Smooth muscle cell (in vitro differentiated cells): ENCODE results near the gene SBNO2. TPM values are rescaled to one million over a fixed set of nuclear protein-coding genes. Genes with fewer than 3 reads are reported as not detected.

ENCODE experiments used
- DNase-seq: peaks from one replicate; lab custom pipeline; 2025; ENCODE audit not compliant: unreplicated experiment; lab: John Stamatoyannopoulos, UW
- H2AFZ ChIP-seq: fragments of 200-600 bp; sonication (generic); 2 replicates; pipeline ENCODE4 v1.6.0; 2016; ENCODE audit warnings: antibody characterized with exemption, low read depth, mild to moderate bottlenecking
- H3F3A ChIP-seq: fragments of 200-600 bp; sonication (generic); 2 replicates; pipeline ENCODE4 v1.6.0; 2017; ENCODE audit warnings: antibody characterized with exemption, low read depth
- H3K27ac ChIP-seq: fragments of 200-600 bp; sonication (generic); 2 replicates; pipeline ENCODE4 v1.5.1; 2016; ENCODE audit warnings: low read depth, mild to moderate bottlenecking
- H3K27me3 ChIP-seq: fragments of 200-600 bp; sonication (generic); 2 replicates; pipeline ENCODE4 v1.6.1; 2016; ENCODE audit warnings: low read depth, mild to moderate bottlenecking
- H3K36me3 ChIP-seq: fragments of 200-600 bp; sonication (generic); 2 replicates; pipeline ENCODE4 v1.5.1; 2016; ENCODE audit warnings: low read depth
- H3K4me1 ChIP-seq: fragments of 200-600 bp; sonication (generic); 2 replicates; pipeline ENCODE4 v1.5.1; 2016; ENCODE audit warnings: low read depth
- H3K4me2 ChIP-seq: fragments of 200-600 bp; sonication (generic); 2 replicates; pipeline ENCODE4 v1.6.0; 2016; ENCODE audit warnings: mild to moderate bottlenecking
- H3K4me3 ChIP-seq: fragments of 200-600 bp; sonication (generic); 2 replicates; pipeline ENCODE4 v1.5.1; 2016; ENCODE audit warnings: mild to moderate bottlenecking
- H3K79me2 ChIP-seq: fragments of 200-600 bp; sonication (generic); 2 replicates; pipeline ENCODE4 v1.6.0; 2016; ENCODE audit warnings: low read depth, mild to moderate bottlenecking
- H3K9ac ChIP-seq: fragments of 200-600 bp; sonication (generic); 2 replicates; pipeline ENCODE4 v1.6.0; 2016; ENCODE audit warnings: low read depth
- H3K9me3 ChIP-seq: fragments of 200-600 bp; sonication (generic); replicated peaks from 2 replicates; pipeline ENCODE4 v1.5.1; 2016; ENCODE audit warnings: low read depth
- H4K20me1 ChIP-seq: fragments of 200-600 bp; sonication (generic); 2 replicates; pipeline ENCODE4 v1.6.0; 2016; ENCODE audit warnings: low read depth
- WGBS: methylation state at CpG from one replicate; pipeline ENCODE4 v1.1.7; 2016; ENCODE audit warnings: low lambda C conversion rate; 5-methylcytosine and 5-hydroxymethylcytosine counted together
- polyA plus RNA-seq: library from polyadenylated mRNA; unstranded; fragments of >200 nt; fragmentation: Nextera tagmentation; extraction: Ambion mirVana; gene quantifications from 2 replicates; pipeline ENCODE4 v1.2.1, GENCODE V29; 2016
- total RNA-seq: library from RNA; depleted of rRNA; stranded (reverse); fragments of >200 nt; gene quantifications from 2 replicates; pipeline ENCODE4 v1.2.3, GENCODE V29; 2014
- TF ChIP-seq, protein P1 (sequence below): fragments of 200-600 bp; sonication (generic); IDR thresholded peaks from 2 replicates; pipeline ENCODE4 v1.5.1; 2017; ENCODE audit warnings: borderline replicate concordance, mild to moderate bottlenecking, antibody characterized with exemption; ENCODE audit not compliant: insufficient read depth, poor library complexity, severe bottlenecking

The SBNO2 gene
- total and polyA plus RNA-seq, 2 experiments from 2014 or later, result 16.4 to 17.6 TPM

DNA sequence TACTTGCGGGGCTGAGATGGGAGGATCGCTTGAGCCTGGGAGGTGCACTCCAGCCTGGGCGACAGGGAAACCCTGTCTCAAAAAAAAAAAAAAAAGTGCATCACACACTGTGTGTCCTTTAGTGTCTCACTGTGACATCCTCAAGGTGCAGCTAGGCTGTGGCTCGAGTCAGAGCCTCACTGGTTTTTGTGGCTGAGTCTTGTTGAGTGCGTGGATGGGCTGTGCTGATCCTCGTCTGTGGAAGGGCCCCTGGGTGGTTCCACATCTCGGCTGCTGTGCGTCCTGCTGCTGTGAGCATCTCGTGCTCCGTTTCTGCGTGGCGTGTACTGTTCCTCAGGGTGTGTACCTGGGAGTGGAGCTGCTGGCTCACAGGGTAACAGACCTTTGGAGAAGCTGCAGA is 42.7 kb upstream of the SBNO2 start:
- H2AFZ ChIP-seq, result no peak overlapping the region
- H3K9me3 ChIP-seq, result no peaks in the 10 kb centered on the region
- no peak overlapping the region for H3K4me2 ChIP-seq
- H3K9ac ChIP-seq, result no peak overlapping the region
- WGBS, result 93% methylated on average over 12 of the region's 12 CpGs
- H3K27me3 ChIP-seq, result no peaks in the 10 kb centered on the region
- peaks cover 85% of the 10 kb centered on the region for H3K79me2 ChIP-seq
- no peak overlapping the region for H3K4me3 ChIP-seq
- H3K36me3 ChIP-seq, result no peaks in the 10 kb centered on the region
- H3F3A ChIP-seq, result peaks cover 6% of the 10 kb centered on the region
- TF ChIP-seq, protein P1, sequence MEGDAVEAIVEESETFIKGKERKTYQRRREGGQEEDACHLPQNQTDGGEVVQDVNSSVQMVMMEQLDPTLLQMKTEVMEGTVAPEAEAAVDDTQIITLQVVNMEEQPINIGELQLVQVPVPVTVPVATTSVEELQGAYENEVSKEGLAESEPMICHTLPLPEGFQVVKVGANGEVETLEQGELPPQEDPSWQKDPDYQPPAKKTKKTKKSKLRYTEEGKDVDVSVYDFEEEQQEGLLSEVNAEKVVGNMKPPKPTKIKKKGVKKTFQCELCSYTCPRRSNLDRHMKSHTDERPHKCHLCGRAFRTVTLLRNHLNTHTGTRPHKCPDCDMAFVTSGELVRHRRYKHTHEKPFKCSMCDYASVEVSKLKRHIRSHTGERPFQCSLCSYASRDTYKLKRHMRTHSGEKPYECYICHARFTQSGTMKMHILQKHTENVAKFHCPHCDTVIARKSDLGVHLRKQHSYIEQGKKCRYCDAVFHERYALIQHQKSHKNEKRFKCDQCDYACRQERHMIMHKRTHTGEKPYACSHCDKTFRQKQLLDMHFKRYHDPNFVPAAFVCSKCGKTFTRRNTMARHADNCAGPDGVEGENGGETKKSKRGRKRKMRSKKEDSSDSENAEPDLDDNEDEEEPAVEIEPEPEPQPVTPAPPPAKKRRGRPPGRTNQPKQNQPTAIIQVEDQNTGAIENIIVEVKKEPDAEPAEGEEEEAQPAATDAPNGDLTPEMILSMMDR, result no peak
- no peak for DNase-seq
- H4K20me1 ChIP-seq, result peaks cover 62% of the 10 kb centered on the region
- H3K4me1 ChIP-seq, result peaks cover 13% of the 10 kb centered on the region
- no peak overlapping the region for H3K27ac ChIP-seq

DNA sequence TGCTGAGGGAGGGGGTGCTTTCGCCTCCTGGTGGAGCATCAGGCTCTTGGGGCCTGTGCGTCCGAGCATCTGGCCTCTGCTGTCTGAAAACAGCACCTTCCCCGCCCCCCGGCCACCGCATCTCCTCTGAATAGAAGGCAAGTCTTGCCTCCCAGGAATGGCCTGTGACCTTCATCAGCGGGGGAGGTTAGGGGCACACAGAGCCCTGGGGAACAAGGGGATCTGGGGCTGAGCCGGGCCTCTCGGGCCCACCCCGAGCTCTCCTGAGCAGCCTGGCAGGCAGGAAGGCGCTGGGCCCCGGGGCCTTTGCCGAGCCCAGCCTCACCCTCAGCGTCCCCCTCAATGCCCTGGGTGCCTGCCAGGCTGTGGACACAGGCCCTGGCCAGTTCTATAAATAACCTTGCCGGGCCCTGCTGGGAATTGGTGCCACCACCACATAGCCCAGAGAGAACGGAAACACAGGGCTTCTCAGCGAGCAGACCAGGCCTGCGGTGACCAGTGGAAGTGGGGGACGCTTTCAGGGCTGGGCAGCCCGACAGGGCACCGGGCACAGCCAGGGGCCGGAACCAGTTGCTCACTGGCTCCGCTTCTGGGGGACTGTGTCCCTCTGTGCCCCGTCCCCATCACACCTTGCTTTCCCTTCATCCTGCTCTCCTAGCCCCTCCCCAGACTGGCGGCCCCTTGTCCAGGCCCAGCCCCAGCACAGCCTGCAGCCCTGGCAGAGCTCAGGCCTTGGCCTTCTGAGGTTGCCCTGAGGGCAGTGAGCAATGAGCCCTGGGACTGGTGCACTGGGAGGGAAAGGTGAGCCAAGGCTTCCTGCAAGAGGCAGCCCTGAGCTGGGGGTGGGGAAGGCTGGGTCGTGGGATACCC is 41.0 kb upstream of the SBNO2 start:
- WGBS, result 91% methylated on average over 26 of the region's 26 CpGs
- Histone ChIP-seq H2AFZ (no peak overlapping the region), H3K27ac (peak overlapping the region; percentile 15), H3K27me3 (no peaks in the 10 kb centered on the region), H3K4me2 (peak overlapping the region; percentile 12), H3K79me2 (peaks cover 96% of the 10 kb centered on the region), H3K4me3 (no peak overlapping the region), H3K36me3 (no peaks in the 10 kb centered on the region), H3K9ac (no peak overlapping the region), H4K20me1 (peaks cover 46% of the 10 kb centered on the region), H3K9me3 (no peaks in the 10 kb centered on the region), H3F3A (peaks cover 9% of the 10 kb centered on the region), H3K4me1 (peaks cover 16% of the 10 kb centered on the region)
- TF ChIP-seq, protein P1, result no peak
- DNase-seq, result no peak

DNA sequence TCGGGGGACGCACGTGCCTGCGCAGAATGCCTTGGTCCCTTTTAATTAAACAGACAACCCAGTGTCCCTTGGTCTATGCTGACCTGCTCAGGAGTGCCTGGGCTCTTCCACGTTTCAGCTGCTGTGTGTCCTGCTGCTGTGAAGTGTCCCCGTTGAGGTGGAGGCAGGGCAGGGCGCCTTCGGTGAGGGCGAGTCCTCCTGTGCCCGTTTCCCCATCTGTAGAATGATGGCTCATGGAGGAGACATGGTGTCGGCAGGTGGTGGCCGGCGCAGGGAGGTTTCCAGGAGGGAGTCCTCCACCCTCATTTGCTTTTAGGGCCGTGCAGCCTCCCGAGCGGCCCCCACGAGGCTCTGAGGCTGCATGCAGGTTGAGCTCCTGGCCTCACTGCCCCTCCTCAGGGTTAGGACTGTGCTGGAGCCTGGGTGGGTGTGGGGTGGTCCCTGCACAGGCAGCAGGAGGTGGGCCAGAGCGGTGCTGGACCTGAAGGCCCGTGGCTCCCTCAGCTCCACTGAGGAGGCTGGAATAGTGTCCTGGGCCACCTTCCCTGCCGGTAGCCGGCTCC is 40.3 kb upstream of the SBNO2 start:
- Histone ChIP-seq H3K4me2 (peak overlapping the region; percentile 71), H3K9me3 (no peaks in the 10 kb centered on the region), H3K9ac (no peak overlapping the region), H3K4me1 (peaks cover 22% of the 10 kb centered on the region), H3F3A (peaks cover 14% of the 10 kb centered on the region), H4K20me1 (peaks cover 42% of the 10 kb centered on the region), H3K27ac (peak overlapping the region; percentile 77), H3K4me3 (no peak overlapping the region), H3K36me3 (no peaks in the 10 kb centered on the region), H3K27me3 (no peaks in the 10 kb centered on the region), H3K79me2 (peaks cover 98% of the 10 kb centered on the region), H2AFZ (no peak overlapping the region)
- no peak for DNase-seq
- 91% methylated on average over 21 of the region's 21 CpGs for WGBS
- TF ChIP-seq, protein P1, result no peak
